ENCODE results near the gene MFNG. TPM values are rescaled to one million over a fixed set of nuclear protein-coding genes. Genes with fewer than 3 reads are reported as not detected.

The MFNG gene
- polyA plus RNA-seq, 1 donor from 2014 or later = 0.17 TPM

GRCh38 chr22:37432708-37433054 is 53.5 kb downstream of the MFNG start:
- Histone ChIP-seq H3F3A (ENCODE audit: insufficient read depth, low read length, poor library complexity, severe bottlenecking) (no peaks in the 10 kb centered on the region), H3K36me3 (ENCODE audit: insufficient read depth, low read length) (no peaks in the 10 kb centered on the region), H3K4me3 (ENCODE audit: low read length) (no peak overlapping the region), H4K20me1 (ENCODE audit: insufficient read depth) (no peaks in the 10 kb centered on the region), H3K9me2 (ENCODE audit: insufficient read depth, low read length) (no peaks in the 10 kb centered on the region), H3K9me3 (ENCODE audit: low read length) (no peaks in the 10 kb centered on the region), H3K27me3 (ENCODE audit: insufficient read depth, low read depth, low read length) (peaks cover 17% of the 10 kb centered on the region), H3K4me2 (ENCODE audit: low read length) (no peak overlapping the region), H3K79me2 (replicated peaks; ENCODE audit: insufficient read depth, low read length) (no peaks in the 10 kb centered on the region), H3K9ac (ENCODE audit: low read length) (no peak overlapping the region), H2AFZ (ENCODE audit: low read depth, low read length) (no peak overlapping the region), H3K27ac (ENCODE audit: low read length) (no peak overlapping the region)
- TF ChIP-seq TAF1 (IDR thresholded peaks at IDR 0.05; ENCODE audit: low read depth) = no peak
- no peak for TF ChIP-seq REST (IDR thresholded peaks at IDR 0.05; ENCODE audit: borderline replicate concordance)
- TF ChIP-seq MXI1 (conservative IDR thresholded peaks at IDR 0.05; ENCODE audit: poor library complexity, severe bottlenecking) = no peak
- no peak for TF ChIP-seq POLR2AphosphoS5 (IDR thresholded peaks at IDR 0.05)
- TF ChIP-seq EZH2 (IDR thresholded peaks at IDR 0.05; ENCODE audit: borderline replicate concordance, insufficient read depth, low read length, poor library complexity, severe bottlenecking) = no peak
- TF ChIP-seq RAD21 (conservative IDR thresholded peaks at IDR 0.05) = no peak

GRCh38 chr22:37431801-37432707 is 54.1 kb downstream of the MFNG start:
- Histone ChIP-seq H2AFZ (ENCODE audit: low read depth, low read length) (no peak overlapping the region), H3K27ac (ENCODE audit: low read length) (no peak overlapping the region), H3K9me3 (ENCODE audit: low read length) (no peaks in the 10 kb centered on the region), H3K36me3 (ENCODE audit: insufficient read depth, low read length) (no peaks in the 10 kb centered on the region), H3K4me3 (ENCODE audit: low read length) (no peak overlapping the region), H3K9me2 (ENCODE audit: insufficient read depth, low read length) (no peaks in the 10 kb centered on the region), H4K20me1 (ENCODE audit: insufficient read depth) (no peaks in the 10 kb centered on the region), H3K27me3 (ENCODE audit: insufficient read depth, low read depth, low read length) (peaks cover 23% of the 10 kb centered on the region), H3K9ac (ENCODE audit: low read length) (no peak overlapping the region), H3K4me2 (ENCODE audit: low read length) (no peak overlapping the region), H3F3A (ENCODE audit: insufficient read depth, low read length, poor library complexity, severe bottlenecking) (no peaks in the 10 kb centered on the region), H3K79me2 (replicated peaks; ENCODE audit: insufficient read depth, low read length) (no peaks in the 10 kb centered on the region)
- TF ChIP-seq TAF1 (IDR thresholded peaks at IDR 0.05; ENCODE audit: low read depth) (no peak), RAD21 (conservative IDR thresholded peaks at IDR 0.05) (no peak), EP300 (conservative IDR thresholded peaks at IDR 0.05; ENCODE audit: poor library complexity, severe bottlenecking) (no peak), EZH2 (IDR thresholded peaks at IDR 0.05; ENCODE audit: borderline replicate concordance, insufficient read depth, low read length, poor library complexity, severe bottlenecking) (no peak), SMC3 (conservative IDR thresholded peaks at IDR 0.05; ENCODE audit: poor library complexity) (no peak), POLR2AphosphoS5 (IDR thresholded peaks at IDR 0.05) (no peak), CTCF (IDR thresholded peaks at IDR 0.05; ENCODE audit: poor library complexity, severe bottlenecking) (no peak), MXI1 (conservative IDR thresholded peaks at IDR 0.05; ENCODE audit: poor library complexity, severe bottlenecking) (no peak), REST (IDR thresholded peaks at IDR 0.05; ENCODE audit: borderline replicate concordance) (no peak)

Measured in neural cell (in vitro differentiated cells).